ENCODE data around the gene CASP10. TPM values are rescaled to one million over a fixed set of nuclear protein-coding genes. Genes with fewer than 3 reads are reported as not detected.

Gene CASP10
- total and polyA plus RNA-seq, 2 of the 8 experiments (the other 6 are each of a cell fraction or from before 2014, with no cell fraction given), result 2.3 to 4.0 TPM

- Histone ChIP-seq H3K79me2 (ENCODE audit: control insufficient read depth in 1 of 2, insufficient read depth in 2 of 2, low read length in 2 of 2) (no peaks in the 10 kb centered on the region), H4K5ac (ENCODE audit: insufficient read length, low read depth, low read length) (peak overlapping the region; percentile 26), H3K4me1 (replicated peaks in 1 of 4; ENCODE audit: control insufficient read depth in 3 of 4, insufficient read depth in 4 of 4, low read length in 3 of 4) (peaks cover 5 to 23% (median 13%) of the 10 kb centered on the region in 4 experiments; a peak in 6 of 7 replicates), H2AFZ (ENCODE audit: low read length) (no peak overlapping the region), H3K27me3 (replicated peaks in 1 of 4; ENCODE audit: control insufficient read depth in 3 of 4, extremely low read depth in 1 of 4, insufficient read depth in 3 of 4, low read length in 3 of 4) (no peaks in the 10 kb centered on the region), H3K27ac (ENCODE audit: low read depth, low read length) (no peak overlapping the region), H3K4me2 (ENCODE audit: insufficient read depth in 1 of 2, low read depth in 2 of 2, low read length in 2 of 2) (peak overlapping the region; percentile 43 to 71), H3K23ac (ENCODE audit: insufficient read length) (no peak overlapping the region), H4K8ac (ENCODE audit: extremely low read depth, insufficient read depth, low read length) (no peak overlapping the region), H3K79me1 (ENCODE audit: low read depth, low read length) (no peaks in the 10 kb centered on the region), H3K23me2 (ENCODE audit: low read depth, low read length) (no peaks in the 10 kb centered on the region), H3K9me3 (ENCODE audit: insufficient read depth in 2 of 2, low read depth in 1 of 2, low read length in 1 of 2) (no peaks in the 10 kb centered on the region; a peak in 1 of 4 replicates), H3K56ac (replicated peaks; ENCODE audit: insufficient read length, low read depth, low read length) (no peak overlapping the region), H3K18ac (ENCODE audit: extremely low read depth, low read length) (no peak overlapping the region), H3K4me3 (ENCODE audit: extremely low read depth in 1 of 4, insufficient read depth in 2 of 4, low read depth in 3 of 4, low read length in 4 of 4) (peak overlapping the region in 1 of 4 experiments; percentile 38; a peak in 1 of 8 replicates), H3K4ac (replicated peaks; ENCODE audit: insufficient read length, low read depth, low read length) (no peak overlapping the region), H2BK15ac (ENCODE audit: low read length) (no peak overlapping the region), H2AK5ac (ENCODE audit: low read depth, low read length) (no peak overlapping the region), H2BK5ac (ENCODE audit: low read depth, low read length) (no peak overlapping the region), H2BK12ac (ENCODE audit: low read depth, low read length) (no peak overlapping the region), H4K20me1 (replicated peaks in 1 of 2; ENCODE audit: control insufficient read depth in 1 of 2, insufficient read depth in 2 of 2, low read length in 2 of 2) (no peaks in the 10 kb centered on the region), H4K91ac (replicated peaks; ENCODE audit: insufficient read length, low read length) (no peak overlapping the region), H3K14ac (ENCODE audit: insufficient read length) (no peak overlapping the region), H2BK120ac (replicated peaks; ENCODE audit: low read depth, low read length) (no peak overlapping the region), H3K36me3 (ENCODE audit: control insufficient read depth in 2 of 4, insufficient read depth in 4 of 4, low read length in 3 of 4) (no peaks in the 10 kb centered on the region), H3K9ac (replicated peaks in 1 of 4; ENCODE audit: extremely low read depth in 1 of 4, low read depth in 3 of 4, low read length in 3 of 4) (no peak overlapping the region), H2BK20ac (ENCODE audit: low read length) (no peak overlapping the region)
- ChIA-PET CTCF (ENCODE audit: partially characterized antibody) (interaction anchor here (1.1 to 5.1 kb wide), 5 partner anchors 10 to 257 kb away, joined by 3 to 40 read pairs (median 3); partner anchors contain the start of gene CASP10), POLR2A (ENCODE audit: partially characterized antibody) (interaction anchor here (0.5 to 3.6 kb wide), 5 partner anchors 12 to 257 kb away, joined by 3 to 9 read pairs (median 3); no protein-coding TSS in a partner anchor)
- peak; percentile 80 for TF ChIP-seq SP1 (IDR thresholded peaks at IDR 0.05; ENCODE audit: low read depth, low read length)
- peak in 1 of 2 experiments; percentile 29; a peak in 1 of 3 replicates for TF ChIP-seq EP300 (IDR thresholded peaks at IDR 0.05; ENCODE audit: borderline replicate concordance in 1 of 2, low read depth in 2 of 2, low read length in 2 of 2)
- peak; percentile 62 for TF ChIP-seq ASH2L (IDR thresholded peaks at IDR 0.05; ENCODE audit: low read length)
- 0 out of 4 replicates have a peak, but pooled peaks of 1 of the 2 experiments have one; percentile 16 for TF ChIP-seq SIN3A (conservative IDR thresholded peaks at IDR 0.05 in 1 of 2, IDR thresholded peaks at IDR 0.05 in 1 of 2; ENCODE audit: low read depth in 1 of 2, low read length in 2 of 2)
- no peak for TF ChIP-seq GTF2F1 (IDR thresholded peaks at IDR 0.05; ENCODE audit: borderline replicate concordance, low read depth, low read length)
- no peak for TF ChIP-seq SP4 (IDR thresholded peaks at IDR 0.05; ENCODE audit: low read length)
- no peak for TF ChIP-seq SIX5 (IDR thresholded peaks at IDR 0.05; ENCODE audit: low read depth, low read length)
- TF ChIP-seq TEAD4 (IDR thresholded peaks at IDR 0.05; ENCODE audit: low read depth, low read length), result 0 out of 2 replicates have a peak, but pooled peaks have one; percentile 33
- 70% methylated on average over 4 of the region's 4 CpGs; no CpG with 5 or more reads in 1 of the 2 experiments for WGBS, 2 experiments (ENCODE audit: extremely low coverage in 1 of 2, insufficient coverage in 1 of 2, insufficient read length in 1 of 2, insufficient replicate concordance in 2 of 2, low coverage in 1 of 2, low lambda C conversion rate in 2 of 2, missing lambda C conversion rate in 1 of 2)
- FAIRE-seq, result no peak
- DNase-seq (ENCODE audit: low read depth in 1 of 2, low spot score in 2 of 2), result no peak
Measured at GRCh38 chr2:201220102-201220570, 37.2 kb downstream of the CASP10 start.

All from H1 (cell line).